ENCODE data around the gene PID1.

PID1 gene

GRCh38 chr2:229162015-229162414 lies 109.1 kb downstream of the PID1 start:
- no peak for DNase-seq

GRCh38 chr2:229160984-229161383 lies 110.1 kb downstream of the PID1 start:
- DNase-seq, result no peak

GRCh38 chr2:229160180-229160579 lies 110.9 kb downstream of the PID1 start:
- DNase-seq, result no peak

DNA sequence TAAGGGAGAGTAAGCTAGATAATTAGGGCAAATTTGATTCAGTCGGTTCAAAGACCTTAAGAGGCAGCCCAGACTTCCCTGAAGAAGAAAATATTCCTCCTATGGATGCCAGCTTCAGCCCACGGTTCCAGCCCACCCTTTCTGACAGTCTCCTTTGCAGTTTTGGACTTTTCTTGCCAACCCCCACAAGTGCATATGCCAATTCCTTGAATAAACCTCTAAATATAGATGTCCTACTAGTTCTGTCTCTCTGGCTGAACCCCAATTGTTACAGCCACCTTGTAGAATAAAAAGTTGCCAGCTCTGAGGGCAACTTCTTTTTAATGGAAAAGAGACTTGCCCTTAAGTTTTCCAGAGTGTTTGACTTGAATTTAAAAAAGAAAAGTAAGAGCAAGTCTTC lies 111.7 kb downstream of the PID1 start:
- DNase-seq, result no peak

DNA sequence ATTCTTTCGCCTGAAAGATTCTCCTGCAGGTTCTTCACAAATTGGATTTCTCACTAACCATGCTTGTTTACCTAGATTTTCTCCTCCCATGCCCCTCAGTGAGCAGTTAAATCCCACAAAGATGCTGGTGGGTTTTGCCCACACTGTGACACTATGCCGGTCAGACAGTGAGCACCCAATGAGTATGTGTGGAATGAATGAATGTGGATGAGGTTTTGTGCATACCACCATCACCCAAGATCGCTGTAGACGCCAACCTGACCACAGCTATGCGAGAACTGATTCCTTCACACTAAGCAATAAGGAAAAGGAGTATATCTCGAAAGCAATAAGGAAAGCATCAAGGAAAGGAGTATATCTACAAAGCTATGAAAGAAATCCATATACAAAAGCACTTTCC lies 116.7 kb downstream of the PID1 start:
- DNase-seq, result no peak

DNA sequence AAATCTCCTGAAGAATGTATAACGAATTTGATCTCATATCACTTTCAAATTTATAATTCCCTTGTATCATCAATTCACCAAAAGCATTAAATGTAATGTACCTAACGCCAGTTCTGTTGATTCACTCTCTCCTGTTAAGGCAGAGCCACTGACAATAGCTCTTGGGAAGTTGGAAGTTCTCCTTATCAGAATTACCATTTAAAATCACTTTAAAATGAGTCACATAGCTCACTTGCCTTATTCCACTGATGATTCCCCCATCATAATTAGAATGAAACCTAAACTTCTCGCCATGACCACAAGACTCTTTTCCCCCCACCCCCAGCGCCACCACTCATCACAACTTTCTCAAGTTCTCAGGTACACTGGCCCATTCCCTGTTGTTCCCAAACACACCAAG lies 117.1 kb downstream of the PID1 start:
- DNase-seq, result no peak

GRCh38 chr2:229153267-229153666 lies 117.8 kb downstream of the PID1 start:
- DNase-seq, result no peak

GRCh38 chr2:229152674-229153073 lies 118.4 kb downstream of the PID1 start:
- no peak for DNase-seq

DNA sequence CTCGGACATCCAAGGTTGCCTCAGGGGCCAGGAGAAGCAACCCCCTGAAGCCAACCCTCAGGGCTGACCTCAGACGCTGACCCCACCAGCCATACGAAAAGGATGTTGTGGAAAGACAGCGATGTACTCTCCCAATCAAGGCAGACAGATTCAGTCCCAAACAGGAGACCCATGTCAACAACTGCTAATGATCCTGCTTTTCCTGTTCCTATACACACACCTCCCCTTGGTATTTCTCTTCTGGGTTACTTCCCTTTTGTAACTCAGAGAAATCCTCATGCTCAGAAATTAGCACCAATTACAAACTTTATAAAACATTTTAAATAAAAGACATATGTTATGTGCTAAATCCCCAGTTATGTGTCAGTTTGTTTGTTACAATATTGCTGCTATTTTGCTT lies 120.8 kb downstream of the PID1 start:
- no peak for DNase-seq

GRCh38 chr2:229141424-229142025 lies 129.6 kb downstream of the PID1 start:
- no peak for DNase-seq

GRCh38 chr2:229137639-229138038 lies 133.4 kb downstream of the PID1 start:
- no peak for DNase-seq

GRCh38 chr2:229137066-229137465 lies 134.0 kb downstream of the PID1 start:
- no peak for DNase-seq

GRCh38 chr2:229133155-229133772 lies 137.8 kb downstream of the PID1 start:
- no peak for DNase-seq

DNA sequence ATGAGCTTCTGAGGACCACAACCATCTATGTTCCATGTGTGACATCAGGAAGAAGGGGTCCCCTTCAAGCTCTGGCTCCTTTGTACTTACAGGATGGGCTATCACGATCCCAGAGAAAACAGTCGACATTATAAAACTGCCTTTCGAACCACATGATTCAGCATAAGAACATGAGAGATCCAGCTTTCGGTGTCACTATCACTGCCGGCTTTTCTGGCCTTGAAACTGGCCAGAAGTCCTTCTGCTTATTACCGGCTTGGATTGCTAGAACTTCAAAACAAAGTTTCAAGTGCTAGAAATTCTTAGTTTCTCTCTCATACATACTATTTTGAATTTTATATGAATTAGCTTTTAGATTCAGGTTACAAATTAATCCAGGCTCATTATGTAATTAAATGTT lies 138.9 kb downstream of the PID1 start:
- DNase-seq, result no peak

- DNase-seq, result no peak
Measured at GRCh38 chr2:229130522-229130921, 140.6 kb downstream of the PID1 start.

GRCh38 chr2:229129738-229130371 lies 141.2 kb downstream of the PID1 start:
- DNase-seq, result no peak

GRCh38 chr2:229127471-229127870 lies 143.6 kb downstream of the PID1 start:
- no peak for DNase-seq

- no peak for DNase-seq
Measured at GRCh38 chr2:229126066-229126465, 145.0 kb downstream of the PID1 start.

GRCh38 chr2:229124136-229124535 lies 147.0 kb downstream of the PID1 start:
- no peak for DNase-seq

GRCh38 chr2:229118927-229119326 lies 152.2 kb downstream of the PID1 start:
- DNase-seq, result no peak

GRCh38 chr2:229118336-229118735 lies 152.8 kb downstream of the PID1 start:
- DNase-seq, result no peak

DNA sequence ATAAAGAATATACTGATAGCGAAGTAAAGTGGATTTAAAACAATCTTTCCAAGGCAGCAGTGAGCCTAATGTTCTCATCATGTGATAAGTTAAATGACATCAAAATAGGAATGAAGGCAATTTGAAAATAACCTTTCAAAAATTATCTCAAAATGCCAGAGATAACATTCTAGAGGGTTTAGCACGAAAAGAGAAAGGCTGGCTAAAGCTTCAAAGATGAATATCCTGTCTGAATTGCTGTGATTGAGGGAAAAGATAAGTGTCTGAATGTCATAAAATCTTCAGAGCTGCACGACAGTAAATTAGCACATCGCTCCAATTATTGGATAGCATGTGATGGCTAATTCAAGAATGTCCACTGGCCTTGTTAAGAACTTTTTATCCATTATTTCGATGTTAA lies 159.3 kb downstream of the PID1 start:
- no peak for DNase-seq

- no peak for DNase-seq
Measured at GRCh38 chr2:229109195-229109594, 161.9 kb downstream of the PID1 start.

- DNase-seq, result no peak
Measured at GRCh38 chr2:229107601-229108000, 163.5 kb downstream of the PID1 start.

DNA sequence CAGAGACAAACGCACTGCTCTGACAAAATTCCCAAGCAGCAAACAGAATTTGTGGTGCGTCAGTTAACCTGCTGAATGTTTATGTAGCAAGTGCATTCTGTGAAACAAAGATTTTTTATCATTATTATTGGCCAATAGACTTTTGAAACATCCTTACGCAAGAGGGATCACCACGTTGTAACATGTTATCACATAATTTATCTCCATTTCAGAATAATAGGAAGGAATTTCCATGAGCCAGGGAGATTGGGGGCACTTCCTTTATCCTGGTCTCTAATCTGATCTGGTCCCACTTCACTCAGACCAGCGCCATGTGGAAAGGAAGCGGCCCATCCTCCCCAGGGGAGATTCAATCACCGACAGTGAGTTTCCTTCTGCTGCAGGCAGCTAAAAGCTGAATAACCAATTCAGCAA lies 166.1 kb downstream of the PID1 start:
- DNase-seq, result no peak
